ENCODE results near the gene CDKL4. TPM values are rescaled to one million over a fixed set of nuclear protein-coding genes. Genes with fewer than 3 reads are reported as not detected.

The CDKL4 gene
- total and polyA plus RNA-seq, 2 of the 13 experiments (the other 11 are each of a cell fraction or from before 2014, with no cell fraction given): 0.29 to 0.50 TPM

DNA sequence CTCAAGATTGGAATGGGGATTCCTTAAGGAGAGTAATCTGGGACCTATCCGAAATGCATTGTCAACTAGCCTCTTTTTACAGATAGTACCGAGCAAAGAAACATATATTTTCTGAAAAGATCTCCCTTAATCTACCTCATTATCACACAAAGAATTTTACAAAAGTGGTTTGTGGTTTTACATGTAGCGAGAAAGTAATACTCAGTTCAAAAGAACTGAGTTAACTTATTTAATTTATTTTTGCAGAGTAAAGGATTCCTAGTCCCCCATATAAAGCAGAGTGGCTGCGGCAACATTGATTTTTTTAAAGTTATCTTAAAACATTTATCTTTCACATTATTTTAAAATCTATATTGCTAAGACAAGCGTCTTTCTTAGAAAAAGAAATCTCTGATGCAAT, 107.0 kb downstream of the CDKL4 start:
- intact Hi-C loops (cut with micrococcal nuclease; ENCODE audit: unreplicated experiment): loop anchor here (10.0 kb wide), 1 partner anchor 262 kb away; the partner anchor contains the start of genes DHX57 and MORN2
- FAIRE-seq (no peak), ATAC-seq (no peak), DNase-seq (ENCODE audit: low spot score) (no peak)
- ChIA-PET POLR2A (interaction anchor here (3.4 to 4.2 kb wide), 2 partner anchors 12 to 17 kb away, joined by 36 to 58 read pairs; partner anchors contain the start of gene SOS1), CTCF (ENCODE audit: low intra/inter-chr PET ratio, low total read pairs) (no interaction called here)
- Histone ChIP-seq H3K4me1 (ENCODE audit: insufficient read depth, low read length) (peaks cover 74% of the 10 kb centered on the region), H3K79me2 (ENCODE audit: insufficient read depth, low read length) (no peaks in the 10 kb centered on the region), H3K27ac (ENCODE audit: extremely low read length, insufficient read depth, low read length) (no peak overlapping the region), H3K27me3 (ENCODE audit: control insufficient read depth in 1 of 2, insufficient read depth in 2 of 2, low read length in 2 of 2) (no peaks in the 10 kb centered on the region), H2AFZ (ENCODE audit: low read length) (no peak overlapping the region), H4K20me1 (ENCODE audit: insufficient read depth, low read length) (no peaks in the 10 kb centered on the region), H3K9ac (ENCODE audit: insufficient read depth, low read depth, low read length) (no peak overlapping the region), H3K4me3 (replicated peaks in 1 of 3; ENCODE audit: insufficient read depth in 1 of 3, low read depth in 2 of 3, low read length in 3 of 3) (no peak overlapping the region), H3K4me2 (ENCODE audit: low read depth, low read length) (no peak overlapping the region), H3K9me3 (ENCODE audit: low read length) (no peaks in the 10 kb centered on the region), H3K36me3 (replicated peaks in 1 of 2; ENCODE audit: control insufficient read depth in 1 of 2, insufficient read depth in 2 of 2, low read length in 2 of 2) (no peaks in the 10 kb centered on the region)
- no TSS peak for BruUV-seq (replicated peaks)
- in situ Hi-C loops (cut with HindIII; ENCODE audit: extremely low pct_ligation_motif_present, low pct_unique_long_range_greater_than_20kb): no loop called here
- WGBS (ENCODE audit: low lambda C conversion rate): 97% methylated on average over 5 of the region's 5 CpGs
- no peak for TF ChIP-seq KDM5B (CRISPR knock-in tag; IDR thresholded peaks at IDR 0.05; ENCODE audit: borderline replicate concordance)
- TF ChIP-seq, protein P1, sequence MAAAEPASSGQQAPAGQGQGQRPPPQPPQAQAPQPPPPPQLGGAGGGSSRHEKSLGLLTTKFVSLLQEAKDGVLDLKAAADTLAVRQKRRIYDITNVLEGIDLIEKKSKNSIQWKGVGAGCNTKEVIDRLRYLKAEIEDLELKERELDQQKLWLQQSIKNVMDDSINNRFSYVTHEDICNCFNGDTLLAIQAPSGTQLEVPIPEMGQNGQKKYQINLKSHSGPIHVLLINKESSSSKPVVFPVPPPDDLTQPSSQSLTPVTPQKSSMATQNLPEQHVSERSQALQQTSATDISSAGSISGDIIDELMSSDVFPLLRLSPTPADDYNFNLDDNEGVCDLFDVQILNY (CRISPR knock-in tag; conservative IDR thresholded peaks at IDR 0.05): no peak
- no peak for TF ChIP-seq ZNF629 (CRISPR knock-in tag; conservative IDR thresholded peaks at IDR 0.05)
- TF ChIP-seq, protein P2, sequence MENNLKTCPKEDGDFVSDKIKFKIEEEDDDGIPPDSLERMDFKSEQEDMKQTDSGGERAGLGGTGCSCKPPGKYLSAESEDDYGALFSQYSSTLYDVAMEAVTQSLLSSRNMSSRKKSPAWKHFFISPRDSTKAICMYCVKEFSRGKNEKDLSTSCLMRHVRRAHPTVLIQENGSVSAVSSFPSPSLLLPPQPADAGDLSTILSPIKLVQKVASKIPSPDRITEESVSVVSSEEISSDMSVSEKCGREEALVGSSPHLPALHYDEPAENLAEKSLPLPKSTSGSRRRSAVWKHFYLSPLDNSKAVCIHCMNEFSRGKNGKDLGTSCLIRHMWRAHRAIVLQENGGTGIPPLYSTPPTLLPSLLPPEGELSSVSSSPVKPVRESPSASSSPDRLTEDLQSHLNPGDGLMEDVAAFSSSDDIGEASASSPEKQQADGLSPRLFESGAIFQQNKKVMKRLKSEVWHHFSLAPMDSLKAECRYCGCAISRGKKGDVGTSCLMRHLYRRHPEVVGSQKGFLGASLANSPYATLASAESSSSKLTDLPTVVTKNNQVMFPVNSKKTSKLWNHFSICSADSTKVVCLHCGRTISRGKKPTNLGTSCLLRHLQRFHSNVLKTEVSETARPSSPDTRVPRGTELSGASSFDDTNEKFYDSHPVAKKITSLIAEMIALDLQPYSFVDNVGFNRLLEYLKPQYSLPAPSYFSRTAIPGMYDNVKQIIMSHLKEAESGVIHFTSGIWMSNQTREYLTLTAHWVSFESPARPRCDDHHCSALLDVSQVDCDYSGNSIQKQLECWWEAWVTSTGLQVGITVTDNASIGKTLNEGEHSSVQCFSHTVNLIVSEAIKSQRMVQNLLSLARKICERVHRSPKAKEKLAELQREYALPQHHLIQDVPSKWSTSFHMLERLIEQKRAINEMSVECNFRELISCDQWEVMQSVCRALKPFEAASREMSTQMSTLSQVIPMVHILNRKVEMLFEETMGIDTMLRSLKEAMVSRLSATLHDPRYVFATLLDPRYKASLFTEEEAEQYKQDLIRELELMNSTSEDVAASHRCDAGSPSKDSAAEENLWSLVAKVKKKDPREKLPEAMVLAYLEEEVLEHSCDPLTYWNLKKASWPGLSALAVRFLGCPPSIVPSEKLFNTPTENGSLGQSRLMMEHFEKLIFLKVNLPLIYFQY (CRISPR knock-in tag; IDR thresholded peaks at IDR 0.05; ENCODE audit: borderline replicate concordance): no peak
- TF ChIP-seq ZNF678 (CRISPR knock-in tag; IDR thresholded peaks at IDR 0.05): no peak
- TF ChIP-seq ZFP37 (CRISPR knock-in tag; IDR thresholded peaks at IDR 0.05; ENCODE audit: borderline replicate concordance): no peak
- no peak for TF ChIP-seq NR2F6 (IDR thresholded peaks at IDR 0.05)
- TF ChIP-seq NR2F6 (CRISPR knock-in tag; IDR thresholded peaks at IDR 0.05): no peak
- TF ChIP-seq ZNF224 (CRISPR knock-in tag; IDR thresholded peaks at IDR 0.05): no peak
- TF ChIP-seq, protein P3, sequence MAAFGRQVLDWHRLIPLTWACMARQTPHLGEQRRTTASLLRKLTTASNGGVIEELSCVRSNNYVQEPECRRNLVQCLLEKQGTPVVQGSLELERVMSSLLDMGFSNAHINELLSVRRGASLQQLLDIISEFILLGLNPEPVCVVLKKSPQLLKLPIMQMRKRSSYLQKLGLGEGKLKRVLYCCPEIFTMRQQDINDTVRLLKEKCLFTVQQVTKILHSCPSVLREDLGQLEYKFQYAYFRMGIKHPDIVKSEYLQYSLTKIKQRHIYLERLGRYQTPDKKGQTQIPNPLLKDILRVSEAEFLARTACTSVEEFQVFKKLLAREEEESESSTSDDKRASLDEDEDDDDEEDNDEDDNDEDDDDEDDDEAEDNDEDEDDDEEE (CRISPR knock-in tag; IDR thresholded peaks at IDR 0.05): no peak
- TF ChIP-seq, protein P4, sequence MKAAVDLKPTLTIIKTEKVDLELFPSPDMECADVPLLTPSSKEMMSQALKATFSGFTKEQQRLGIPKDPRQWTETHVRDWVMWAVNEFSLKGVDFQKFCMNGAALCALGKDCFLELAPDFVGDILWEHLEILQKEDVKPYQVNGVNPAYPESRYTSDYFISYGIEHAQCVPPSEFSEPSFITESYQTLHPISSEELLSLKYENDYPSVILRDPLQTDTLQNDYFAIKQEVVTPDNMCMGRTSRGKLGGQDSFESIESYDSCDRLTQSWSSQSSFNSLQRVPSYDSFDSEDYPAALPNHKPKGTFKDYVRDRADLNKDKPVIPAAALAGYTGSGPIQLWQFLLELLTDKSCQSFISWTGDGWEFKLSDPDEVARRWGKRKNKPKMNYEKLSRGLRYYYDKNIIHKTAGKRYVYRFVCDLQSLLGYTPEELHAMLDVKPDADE (CRISPR knock-in tag; IDR thresholded peaks at IDR 0.05): no peak
- no peak for TF ChIP-seq ZNF556 (CRISPR knock-in tag; IDR thresholded peaks at IDR 0.05; ENCODE audit: borderline replicate concordance)
- TF ChIP-seq, protein P5, sequence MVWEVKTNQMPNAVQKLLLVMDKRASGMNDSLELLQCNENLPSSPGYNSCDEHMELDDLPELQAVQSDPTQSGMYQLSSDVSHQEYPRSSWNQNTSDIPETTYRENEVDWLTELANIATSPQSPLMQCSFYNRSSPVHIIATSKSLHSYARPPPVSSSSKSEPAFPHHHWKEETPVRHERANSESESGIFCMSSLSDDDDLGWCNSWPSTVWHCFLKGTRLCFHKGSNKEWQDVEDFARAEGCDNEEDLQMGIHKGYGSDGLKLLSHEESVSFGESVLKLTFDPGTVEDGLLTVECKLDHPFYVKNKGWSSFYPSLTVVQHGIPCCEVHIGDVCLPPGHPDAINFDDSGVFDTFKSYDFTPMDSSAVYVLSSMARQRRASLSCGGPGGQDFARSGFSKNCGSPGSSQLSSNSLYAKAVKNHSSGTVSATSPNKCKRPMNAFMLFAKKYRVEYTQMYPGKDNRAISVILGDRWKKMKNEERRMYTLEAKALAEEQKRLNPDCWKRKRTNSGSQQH (CRISPR knock-in tag; IDR thresholded peaks at IDR 0.05; ENCODE audit: low read depth): no peak
- TF ChIP-seq, protein P6, sequence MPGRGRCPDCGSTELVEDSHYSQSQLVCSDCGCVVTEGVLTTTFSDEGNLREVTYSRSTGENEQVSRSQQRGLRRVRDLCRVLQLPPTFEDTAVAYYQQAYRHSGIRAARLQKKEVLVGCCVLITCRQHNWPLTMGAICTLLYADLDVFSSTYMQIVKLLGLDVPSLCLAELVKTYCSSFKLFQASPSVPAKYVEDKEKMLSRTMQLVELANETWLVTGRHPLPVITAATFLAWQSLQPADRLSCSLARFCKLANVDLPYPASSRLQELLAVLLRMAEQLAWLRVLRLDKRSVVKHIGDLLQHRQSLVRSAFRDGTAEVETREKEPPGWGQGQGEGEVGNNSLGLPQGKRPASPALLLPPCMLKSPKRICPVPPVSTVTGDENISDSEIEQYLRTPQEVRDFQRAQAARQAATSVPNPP (CRISPR knock-in tag; IDR thresholded peaks at IDR 0.05): no peak
- TF ChIP-seq MAFK (conservative IDR thresholded peaks at IDR 0.05 in 1 of 2, IDR thresholded peaks at IDR 0.05 in 1 of 2; ENCODE audit: low read length in 2 of 2): no peak

Data from HepG2 (cell line).